Measurements from ENCODE around the gene PAGE3.

PAGE3 gene

DNA sequence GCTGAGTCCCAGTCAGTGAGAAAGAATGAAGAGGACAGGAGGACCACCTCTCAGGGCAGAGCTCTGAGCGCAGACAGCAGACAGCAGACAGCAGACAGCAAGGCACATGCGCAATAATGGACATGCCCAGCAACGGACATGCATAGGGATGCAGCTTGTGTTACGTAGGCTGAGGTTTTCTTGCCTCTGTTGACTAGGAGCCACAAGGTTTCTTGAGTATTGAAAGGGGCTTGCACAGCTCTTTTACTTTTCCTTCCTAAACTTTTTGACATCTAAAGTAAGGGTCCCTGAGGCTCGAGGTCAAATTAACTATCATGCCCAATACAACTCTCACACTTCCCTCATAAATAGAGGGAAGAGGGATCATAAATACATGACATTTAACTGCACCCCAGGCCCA, at the start of gene PAGE3:
TSS of gene PAGE3 (minus strand) at position 101 of the 400 bp plus-strand sequence. CDS start 1,013 bp downstream, outside the sequence.
- intact Hi-C loops (cut with DNase I) = no loop called here
- DNase-seq = no peak

DNA sequence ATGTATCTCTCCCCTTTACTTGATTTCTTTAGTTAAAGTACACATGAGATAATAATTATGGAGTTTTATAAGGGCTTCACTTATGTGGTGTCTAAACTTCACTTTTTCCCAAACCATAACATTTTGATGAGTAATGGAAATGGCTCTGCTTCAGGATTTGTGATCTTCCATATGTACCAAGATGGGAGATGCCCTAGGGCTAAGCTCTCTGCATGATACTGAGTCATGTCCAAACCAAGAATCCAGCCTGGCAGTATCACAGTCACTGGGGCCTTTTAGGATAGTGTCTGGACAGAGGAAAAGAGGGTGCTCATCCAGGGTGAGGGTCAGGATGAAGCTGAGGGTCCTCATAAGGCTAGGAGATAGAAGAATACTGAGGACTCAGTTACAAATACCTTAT, 47.9 kb upstream of the PAGE3 start:
- intact Hi-C loops (cut with DNase I) = no loop called here
- DNase-seq = no peak

DNA sequence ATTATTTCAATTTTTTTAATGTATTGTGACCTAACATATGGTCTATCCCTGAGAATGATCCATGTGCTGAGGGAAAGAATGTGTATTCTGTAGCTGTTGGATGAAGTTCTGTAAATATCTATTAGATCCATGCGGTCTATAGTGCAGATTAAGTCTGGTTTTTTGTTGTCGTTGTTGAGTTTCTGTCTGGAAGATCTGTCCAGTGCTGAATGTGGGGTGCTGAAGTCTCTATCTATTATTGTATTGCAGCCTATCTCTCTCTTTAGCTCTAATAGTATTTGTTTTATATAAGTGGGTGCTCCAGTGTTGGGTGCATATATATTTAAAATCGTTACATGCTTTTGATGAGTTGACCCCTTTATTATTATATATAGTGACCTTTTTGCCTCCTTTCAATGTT, 26.2 kb upstream of the PAGE3 start:
- DNase-seq = no peak
- intact Hi-C loops (cut with DNase I) = no loop called here

DNA sequence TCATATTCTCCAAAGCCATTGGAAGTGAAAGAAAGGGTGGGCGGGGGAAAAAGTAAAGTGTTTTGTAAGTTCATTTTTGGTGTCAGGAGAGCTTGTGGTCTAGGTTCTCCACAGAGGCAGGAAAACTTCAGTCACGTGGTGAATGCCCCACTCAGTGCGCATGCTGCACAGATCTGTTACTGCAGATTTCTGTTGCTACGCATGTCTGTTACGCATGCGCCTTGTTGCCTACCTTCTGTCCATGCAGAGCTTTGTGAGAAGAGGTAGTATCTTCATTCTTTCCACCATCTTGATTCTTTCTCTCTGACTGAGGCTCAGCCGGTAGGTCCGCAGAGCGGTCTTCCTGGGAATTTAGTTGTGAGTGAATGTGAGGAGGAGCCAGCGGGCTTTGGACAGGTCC, 15.1 kb upstream of the PAGE3 start:
- intact Hi-C loops (cut with DNase I) = no loop called here
- no peak for DNase-seq

GRCh38 chrX:55260806-55261205, 3.9 kb downstream of the PAGE3 start:
- DNase-seq = no peak
- intact Hi-C loops (cut with DNase I) = no loop called here

DNA sequence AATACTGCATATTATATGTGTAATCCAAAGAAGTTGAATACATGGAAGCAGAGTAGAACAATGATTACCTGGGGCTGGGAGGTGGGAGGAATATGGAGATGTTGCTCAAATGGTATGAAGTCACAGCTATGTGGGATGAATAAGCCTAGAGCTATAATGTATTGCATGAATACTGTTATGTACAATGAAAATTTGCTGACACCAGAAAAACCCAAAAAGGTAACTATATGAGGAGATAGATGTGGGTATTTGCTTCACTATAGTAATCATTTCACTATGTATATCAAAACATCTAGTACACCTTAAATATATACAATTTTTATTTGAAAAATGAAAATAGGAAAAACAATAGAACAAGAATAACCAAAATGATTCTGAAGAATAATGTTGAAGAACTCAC, 11.2 kb downstream of the PAGE3 start:
- DNase-seq = no peak
- intact Hi-C loops (cut with DNase I) = no loop called here

DNA sequence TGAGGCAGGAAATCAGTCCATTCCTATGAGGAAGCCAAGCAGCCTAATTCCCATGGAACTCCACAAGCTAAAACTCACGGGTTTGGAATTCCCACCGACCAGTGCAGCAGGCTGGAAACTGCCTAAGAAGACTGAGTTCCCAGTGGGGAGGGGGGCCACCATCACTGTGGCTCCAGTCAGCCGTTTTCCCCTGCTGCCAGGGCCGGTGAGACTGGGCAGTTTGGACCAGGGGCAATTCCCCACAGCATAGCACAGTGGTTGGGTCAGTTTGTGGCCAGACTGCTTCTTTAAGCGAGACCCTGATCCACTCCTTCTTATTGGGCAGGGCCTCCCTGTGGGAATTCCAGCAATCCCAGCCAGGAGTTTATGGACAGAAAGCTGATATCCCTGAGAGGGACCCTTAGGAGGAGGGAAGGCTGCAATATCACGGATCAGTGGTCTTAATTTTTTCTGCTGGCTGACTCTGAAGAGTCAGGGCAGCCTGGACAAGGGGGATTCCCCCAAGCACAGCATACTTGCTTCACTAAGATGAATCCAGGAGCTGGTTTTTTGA, 23.9 kb downstream of the PAGE3 start:
- intact Hi-C loops (cut with DNase I) = no loop called here
- no peak for DNase-seq

DNA sequence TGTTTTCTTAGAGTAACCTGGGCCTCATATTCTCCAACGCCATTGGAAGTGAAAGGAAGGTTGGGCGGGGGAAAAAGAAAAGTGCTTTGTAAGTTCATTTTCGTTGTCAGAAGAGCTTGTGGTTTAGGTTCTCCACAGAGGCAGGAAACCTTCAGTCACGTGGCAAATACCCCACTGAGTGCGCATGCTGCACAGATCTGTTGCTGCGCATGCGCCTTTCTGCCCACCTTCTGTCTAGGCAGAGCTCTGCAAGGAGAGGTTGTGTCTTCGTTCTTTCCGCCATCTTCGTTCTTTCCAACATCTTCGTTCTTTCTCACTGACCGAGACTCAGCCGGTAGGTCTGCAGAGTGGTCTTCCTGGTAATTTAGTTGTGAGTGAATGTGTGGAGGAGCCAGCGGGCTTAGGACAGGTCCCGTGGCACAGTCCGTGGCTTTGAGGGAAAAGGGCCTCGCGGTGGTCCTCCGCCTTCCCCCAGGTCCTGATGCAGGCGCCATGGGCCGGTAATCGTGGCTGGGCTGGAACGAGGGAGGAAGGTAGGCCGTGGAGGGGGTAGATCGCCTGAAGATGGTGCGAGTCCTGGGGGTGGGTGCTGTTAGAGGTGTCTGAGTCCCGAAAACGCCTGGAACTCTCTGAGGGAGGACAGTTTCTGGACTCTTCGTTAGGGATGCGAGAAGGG, 44.5 kb downstream of the PAGE3 start, which contains the start of gene PAGE5:
TSS of gene PAGE5 (plus strand) at position 228 of the 676 bp plus-strand sequence. CDS start 1,037 bp downstream, outside the sequence.
- intact Hi-C loops (cut with DNase I) = no loop called here
- no peak for DNase-seq

- intact Hi-C loops (cut with DNase I) = no loop called here
- no peak for DNase-seq
These were observed 51.3 kb downstream of the PAGE3 start for GRCh38 chrX:55213381-55213780.

DNA sequence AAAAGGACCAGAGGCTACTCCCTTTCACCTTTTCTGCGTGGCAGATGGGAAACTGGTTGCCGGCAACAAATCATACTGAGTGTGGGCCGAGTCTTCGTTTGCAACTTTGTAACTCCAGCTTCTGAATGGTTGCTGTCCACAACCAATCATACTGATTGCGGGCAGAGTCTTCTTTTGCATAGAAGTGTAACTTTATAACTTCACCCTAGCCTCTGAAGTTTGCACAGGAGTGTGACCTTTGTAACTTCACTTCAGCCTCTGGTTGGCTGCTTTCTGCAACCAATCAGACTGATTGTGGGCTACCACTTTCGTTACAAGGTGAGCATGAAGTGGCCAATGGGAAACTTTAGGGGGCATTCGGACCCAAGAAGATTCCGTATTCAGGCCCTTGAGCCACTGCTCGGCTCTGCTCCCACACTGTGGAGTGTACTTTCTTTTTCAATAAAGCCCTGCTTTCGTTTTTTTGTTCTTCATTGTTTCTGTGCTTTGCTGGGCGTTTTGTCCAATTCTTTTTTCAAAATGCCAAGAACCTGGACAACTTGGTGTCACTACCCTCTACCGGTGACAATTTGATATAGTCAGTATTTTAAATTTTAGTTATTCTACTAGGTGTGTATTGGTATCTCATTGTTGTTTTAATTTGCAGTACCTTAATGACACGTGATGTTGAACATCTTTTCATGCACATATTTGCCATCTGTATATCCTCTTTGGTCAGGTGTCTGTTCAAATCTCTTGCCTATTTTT, 53.6 kb downstream of the PAGE3 start:
- intact Hi-C loops (cut with DNase I) = no loop called here
- no peak for DNase-seq

All from head of caudate nucleus (tissue), 42 donors.